ENCODE data around the gene AMER2. TPM values are rescaled to one million over a fixed set of nuclear protein-coding genes. Genes with fewer than 3 reads are reported as not detected.
"Not testable (repeated sequence)": the region's sequence is repeated elsewhere in the genome, so short reads cannot be mapped to it uniquely, and the experiment has no call there.

AMER2 gene
- total RNA-seq, 2 experiments from 2014 or later = not detected

GRCh38 chr13:25175431-25175830 is 3.3 kb upstream of the AMER2 start:
- peaks cover 64% of the 10 kb centered on the region for H3K27me3 Mint-ChIP-seq

GRCh38 chr13:25175026-25175425 is 2.9 kb upstream of the AMER2 start:
- Mint-ChIP-seq H3K9me3 (ENCODE audit: low read depth) (no peaks in the 10 kb centered on the region), H3K27ac (no peak overlapping the region), H3K36me3 (peaks cover 5% of the 10 kb centered on the region), H3K27me3 (peaks cover 65% of the 10 kb centered on the region), H3K4me3 (no peak overlapping the region), H3K4me1 (peaks cover 12% of the 10 kb centered on the region)
- ATAC-seq (no peak), DNase-seq (no peak)
- CTCF ChIA-PET = no interaction called here

More at GRCh38 chr13:25175431-25175830, 3.3 kb upstream of the AMER2 start:
- no peak overlapping the region for H3K27ac Mint-ChIP-seq
- DNase-seq = no peak
- H3K36me3 Mint-ChIP-seq = peaks cover 5% of the 10 kb centered on the region
- H3K4me1 Mint-ChIP-seq = peaks cover 12% of the 10 kb centered on the region
- H3K4me3 Mint-ChIP-seq = no peak overlapping the region
- CTCF ChIA-PET = no interaction called here
- ATAC-seq = no peak
- H3K9me3 Mint-ChIP-seq (ENCODE audit: low read depth) = no peaks in the 10 kb centered on the region

- CTCF ChIA-PET = no interaction called here
- H3K4me3 Mint-ChIP-seq = no peak overlapping the region
- H3K4me1 Mint-ChIP-seq = peaks cover 10% of the 10 kb centered on the region
- H3K36me3 Mint-ChIP-seq = peaks cover 5% of the 10 kb centered on the region
- DNase-seq = no peak
- H3K27ac Mint-ChIP-seq = no peak overlapping the region
- ATAC-seq = no peak
- H3K27me3 Mint-ChIP-seq = peaks cover 69% of the 10 kb centered on the region
- H3K9me3 Mint-ChIP-seq (ENCODE audit: low read depth) = no peaks in the 10 kb centered on the region
These were observed 2.2 kb upstream of the AMER2 start for GRCh38 chr13:25174304-25174703.

- peaks cover 5% of the 10 kb centered on the region for H3K36me3 Mint-ChIP-seq
- CTCF ChIA-PET = no interaction called here
These were observed 179 bp upstream of the AMER2 start for GRCh38 chr13:25172303-25172630.

GRCh38 chr13:25171170-25171516 is 945 bp downstream of the AMER2 start:
- no peak for DNase-seq
- Mint-ChIP-seq H3K36me3 (peaks cover 5% of the 10 kb centered on the region), H3K27me3 (peaks cover 71% of the 10 kb centered on the region), H3K9me3 (ENCODE audit: low read depth) (no peaks in the 10 kb centered on the region), H3K27ac (no peak overlapping the region), H3K4me1 (peaks cover 10% of the 10 kb centered on the region), H3K4me3 (peak overlapping the region; percentile 27)
- CTCF ChIA-PET = no interaction called here
- no peak for ATAC-seq

More at GRCh38 chr13:25172303-25172630, 179 bp upstream of the AMER2 start:
- no peak for ATAC-seq
- Mint-ChIP-seq H3K9me3 (ENCODE audit: low read depth) (no peaks in the 10 kb centered on the region), H3K4me3 (no peak overlapping the region), H3K4me1 (peaks cover 10% of the 10 kb centered on the region), H3K27ac (no peak overlapping the region), H3K27me3 (peaks cover 72% of the 10 kb centered on the region)
- no peak for DNase-seq

GRCh38 chr13:25170554-25171111 is 1.5 kb downstream of the AMER2 start:
- Mint-ChIP-seq H3K36me3 (peaks cover 5% of the 10 kb centered on the region), H3K9me3 (ENCODE audit: low read depth) (no peaks in the 10 kb centered on the region), H3K27ac (no peak overlapping the region), H3K4me1 (peaks cover 10% of the 10 kb centered on the region), H3K27me3 (peaks cover 71% of the 10 kb centered on the region), H3K4me3 (no peak overlapping the region)
- CTCF ChIA-PET = no interaction called here
- DNase-seq (no peak), ATAC-seq (no peak)

GRCh38 chr13:25169951-25170553 is 2.0 kb downstream of the AMER2 start:
- CTCF ChIA-PET = no interaction called here
- Mint-ChIP-seq H3K4me1 (peaks cover 10% of the 10 kb centered on the region), H3K27ac (no peak overlapping the region), H3K9me3 (ENCODE audit: low read depth) (no peaks in the 10 kb centered on the region), H3K36me3 (peaks cover 5% of the 10 kb centered on the region), H3K4me3 (no peak overlapping the region), H3K27me3 (peaks cover 75% of the 10 kb centered on the region)
- ATAC-seq (no peak), DNase-seq (no peak)

GRCh38 chr13:25169356-25169755 is 2.7 kb downstream of the AMER2 start:
- H3K4me1 Mint-ChIP-seq = peaks cover 10% of the 10 kb centered on the region
- CTCF ChIA-PET = no interaction called here
- no peak overlapping the region for H3K4me3 Mint-ChIP-seq
- no peak for DNase-seq
- peaks cover 5% of the 10 kb centered on the region for H3K36me3 Mint-ChIP-seq
- ATAC-seq = no peak
- H3K27me3 Mint-ChIP-seq = peaks cover 77% of the 10 kb centered on the region
- no peak overlapping the region for H3K27ac Mint-ChIP-seq
- no peaks in the 10 kb centered on the region for H3K9me3 Mint-ChIP-seq (ENCODE audit: low read depth)

GRCh38 chr13:25168790-25169189 is 3.3 kb downstream of the AMER2 start:
- ATAC-seq (no peak), DNase-seq (no peak)
- Mint-ChIP-seq H3K9me3 (ENCODE audit: low read depth) (no peaks in the 10 kb centered on the region), H3K4me3 (no peak overlapping the region), H3K27ac (no peak overlapping the region), H3K4me1 (peaks cover 10% of the 10 kb centered on the region), H3K36me3 (peaks cover 5% of the 10 kb centered on the region), H3K27me3 (peaks cover 75% of the 10 kb centered on the region)
- CTCF ChIA-PET = no interaction called here

GRCh38 chr13:25167382-25168174 is 4.5 kb downstream of the AMER2 start:
- no peak for DNase-seq
- ATAC-seq = no peak
- CTCF ChIA-PET = no interaction called here
- no peaks in the 10 kb centered on the region for H3K9me3 Mint-ChIP-seq (ENCODE audit: low read depth)
- H3K27ac Mint-ChIP-seq = no peak overlapping the region
- peaks cover 5% of the 10 kb centered on the region for H3K36me3 Mint-ChIP-seq
- H3K4me3 Mint-ChIP-seq = no peak overlapping the region
- H3K4me1 Mint-ChIP-seq = peaks cover 10% of the 10 kb centered on the region
- peaks cover 68% of the 10 kb centered on the region for H3K27me3 Mint-ChIP-seq

GRCh38 chr13:25166306-25166705 is 5.8 kb downstream of the AMER2 start:
- peaks cover 2% of the 10 kb centered on the region for H3K4me1 Mint-ChIP-seq
- no peak for ATAC-seq
- H3K27ac Mint-ChIP-seq = no peak overlapping the region
- no peaks in the 10 kb centered on the region for H3K36me3 Mint-ChIP-seq
- no peak for DNase-seq
- CTCF ChIA-PET = no interaction called here
- no peaks in the 10 kb centered on the region for H3K9me3 Mint-ChIP-seq (ENCODE audit: low read depth)
- no peak overlapping the region for H3K4me3 Mint-ChIP-seq
- H3K27me3 Mint-ChIP-seq = peaks cover 63% of the 10 kb centered on the region

GRCh38 chr13:25165663-25166062 is 6.4 kb downstream of the AMER2 start:
- CTCF ChIA-PET = no interaction called here
- Mint-ChIP-seq H3K27ac (no peak overlapping the region), H3K27me3 (peaks cover 63% of the 10 kb centered on the region), H3K4me3 (no peak overlapping the region), H3K36me3 (no peaks in the 10 kb centered on the region), H3K9me3 (ENCODE audit: low read depth) (no peaks in the 10 kb centered on the region), H3K4me1 (no peaks in the 10 kb centered on the region)
- ATAC-seq (no peak), DNase-seq (no peak)

- ATAC-seq; H3K9me3 Mint-ChIP-seq (ENCODE audit: low read depth); H3K4me1 Mint-ChIP-seq; H3K27ac Mint-ChIP-seq; DNase-seq; CTCF ChIA-PET; H3K36me3 Mint-ChIP-seq; H3K4me3 Mint-ChIP-seq: not testable (repeated sequence)
- H3K27me3 Mint-ChIP-seq = peaks cover 61% of the 10 kb centered on the region
These were observed 6.9 kb downstream of the AMER2 start for GRCh38 chr13:25165163-25165562.

GRCh38 chr13:25157681-25158080 is 14.4 kb downstream of the AMER2 start:
- Mint-ChIP-seq H3K4me3 (no peak overlapping the region), H3K27ac (no peak overlapping the region), H3K9me3 (ENCODE audit: low read depth) (no peaks in the 10 kb centered on the region), H3K27me3 (peaks cover 36% of the 10 kb centered on the region), H3K36me3 (no peaks in the 10 kb centered on the region), H3K4me1 (no peaks in the 10 kb centered on the region)
- CTCF ChIA-PET = no interaction called here
- ATAC-seq (no peak), DNase-seq (no peak)

Measured in activated CD8-positive, alpha-beta memory T cell treated with anti-CD3 and anti-CD28 coated beads, Interleukin-2, amount 10 ng/mL, durations not matched to agents 7 days and 5 days (primary cell).